Stimulated activated CD8-positive, alpha-beta memory T cell treated with anti-CD3 and anti-CD28 coated beads, Interleukin-7, amount 100 ng/mL, for 4 hours (primary cell): ENCODE measurements around the gene CDH24.

Experiments used
- DNase-seq, 2 donors: peaks; one replicate each; pipeline ENCODE4 v3.0.0-alpha.2; 2020; ENCODE audit warnings: low read depth in 2 of 2

CDH24 gene

DNA sequence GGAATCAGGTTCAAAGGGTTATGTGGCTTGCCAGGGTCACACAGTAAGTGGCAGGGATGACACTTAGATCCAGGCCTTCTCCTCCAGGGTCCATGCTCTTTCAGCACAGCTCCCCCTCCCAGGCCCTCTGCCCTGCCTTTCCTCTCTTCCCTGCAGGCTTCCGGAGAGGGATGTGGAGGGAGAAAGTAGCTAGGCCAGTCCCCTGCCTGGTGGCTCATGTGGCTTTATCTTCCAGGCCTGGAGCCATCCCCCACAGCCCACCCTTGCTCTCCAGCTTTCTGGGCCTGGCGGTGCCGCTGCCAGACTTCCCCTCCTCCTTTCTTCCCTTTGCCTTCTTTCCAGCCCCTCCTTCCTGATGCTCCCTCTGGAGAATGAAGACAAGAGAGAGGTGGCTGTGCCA lies 13.6 kb downstream of the CDH24 start:
- DNase-seq: no peak

DNA sequence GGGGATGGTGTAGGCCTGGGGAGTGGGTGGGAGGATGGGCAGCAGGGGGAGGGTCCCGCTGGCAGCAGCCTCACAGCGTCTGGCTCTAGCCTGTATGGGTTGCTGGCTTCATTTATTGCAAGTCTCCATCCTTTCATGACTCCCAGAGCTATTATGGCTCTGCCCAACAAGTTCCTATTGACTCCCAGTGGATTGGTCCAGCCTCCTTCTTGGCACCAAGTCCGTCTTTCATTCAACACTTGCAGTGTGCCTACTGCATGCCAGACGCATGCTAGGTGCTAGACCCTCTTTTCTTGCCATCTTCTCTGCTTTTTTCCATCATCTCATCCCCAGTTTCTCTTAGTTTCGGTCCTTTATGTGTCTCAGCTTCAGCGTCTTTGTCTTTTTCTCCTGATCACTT lies 14.2 kb downstream of the CDH24 start:
- DNase-seq: no peak

DNA sequence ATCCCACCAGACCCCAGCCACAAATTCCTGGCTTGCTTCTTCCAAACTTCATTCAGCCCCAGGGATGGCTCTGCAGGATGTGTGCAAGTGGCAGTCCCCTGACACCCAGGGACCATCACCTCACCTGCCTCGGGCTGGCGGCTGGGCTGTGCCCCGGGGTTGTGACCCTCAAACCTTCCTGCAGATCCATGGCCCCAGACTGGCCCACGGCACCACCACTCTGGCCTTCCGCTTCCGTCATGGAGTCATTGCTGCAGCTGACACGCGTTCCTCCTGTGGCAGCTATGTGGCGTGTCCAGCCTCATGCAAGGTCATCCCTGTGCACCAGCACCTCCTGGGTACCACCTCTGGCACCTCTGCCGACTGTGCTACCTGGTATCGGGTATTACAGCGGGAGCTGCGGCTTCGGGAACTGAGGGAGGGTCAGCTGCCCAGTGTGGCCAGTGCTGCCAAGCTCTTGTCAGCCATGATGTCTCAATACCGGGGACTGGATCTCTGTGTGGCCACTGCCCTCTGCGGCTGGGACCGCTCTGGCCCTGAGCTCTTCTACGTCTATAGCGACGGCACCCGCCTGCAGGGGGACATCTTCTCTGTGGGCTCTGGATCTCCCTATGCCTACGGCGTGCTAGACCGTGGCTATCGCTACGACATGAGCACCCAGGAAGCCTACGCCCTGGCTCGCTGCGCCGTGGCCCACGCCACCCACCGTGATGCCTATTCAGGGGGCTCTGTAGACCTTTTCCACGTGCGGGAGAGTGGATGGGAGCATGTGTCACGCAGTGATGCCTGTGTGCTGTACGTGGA lies 15.0 kb downstream of the CDH24 start, which contains the start of gene PSMB11:
TSS of gene PSMB11 (plus strand) at position 51 of the 804 bp plus-strand sequence. CDS start at position 65, 14 bp downstream.
- no peak for DNase-seq

DNA sequence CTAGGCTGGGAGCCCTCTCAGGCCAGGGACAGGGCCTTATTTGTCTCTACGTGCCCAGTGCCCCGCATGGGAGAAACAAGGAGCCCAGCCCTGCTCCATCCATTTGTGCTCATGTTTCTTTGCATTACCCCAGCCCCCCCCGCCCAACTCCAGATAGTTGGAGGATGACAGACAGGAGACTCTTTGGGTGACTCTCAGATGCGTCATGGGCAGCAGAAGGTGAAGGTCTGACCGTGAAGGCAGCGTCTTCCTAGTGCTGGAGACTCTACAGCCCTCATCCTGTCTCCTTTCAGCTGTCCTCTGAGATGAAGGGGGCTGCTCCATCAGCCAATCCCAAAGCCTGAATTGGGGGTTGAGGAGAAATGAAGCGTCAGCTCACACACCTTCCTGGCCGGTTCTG lies 15.6 kb downstream of the CDH24 start:
- no peak for DNase-seq

DNA sequence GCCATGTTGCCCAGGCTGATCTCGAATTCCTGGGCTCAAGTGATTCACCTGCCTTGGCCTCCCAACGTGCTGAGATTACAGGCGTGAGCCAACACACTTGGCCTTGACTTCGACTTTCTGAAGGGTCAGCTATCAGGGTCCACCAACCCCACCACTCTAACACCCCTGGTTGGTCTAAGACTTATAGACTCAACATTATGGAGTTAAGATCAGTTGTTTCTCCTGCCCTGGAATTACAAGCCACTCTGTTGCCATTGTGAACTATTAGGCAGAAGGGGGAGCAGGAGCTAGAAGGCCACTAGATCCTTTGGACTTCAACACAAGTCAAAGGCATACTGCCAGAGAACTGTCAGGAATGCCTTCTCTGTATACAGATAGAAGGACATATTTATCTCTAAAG lies 17.2 kb downstream of the CDH24 start:
- no peak for DNase-seq

DNA sequence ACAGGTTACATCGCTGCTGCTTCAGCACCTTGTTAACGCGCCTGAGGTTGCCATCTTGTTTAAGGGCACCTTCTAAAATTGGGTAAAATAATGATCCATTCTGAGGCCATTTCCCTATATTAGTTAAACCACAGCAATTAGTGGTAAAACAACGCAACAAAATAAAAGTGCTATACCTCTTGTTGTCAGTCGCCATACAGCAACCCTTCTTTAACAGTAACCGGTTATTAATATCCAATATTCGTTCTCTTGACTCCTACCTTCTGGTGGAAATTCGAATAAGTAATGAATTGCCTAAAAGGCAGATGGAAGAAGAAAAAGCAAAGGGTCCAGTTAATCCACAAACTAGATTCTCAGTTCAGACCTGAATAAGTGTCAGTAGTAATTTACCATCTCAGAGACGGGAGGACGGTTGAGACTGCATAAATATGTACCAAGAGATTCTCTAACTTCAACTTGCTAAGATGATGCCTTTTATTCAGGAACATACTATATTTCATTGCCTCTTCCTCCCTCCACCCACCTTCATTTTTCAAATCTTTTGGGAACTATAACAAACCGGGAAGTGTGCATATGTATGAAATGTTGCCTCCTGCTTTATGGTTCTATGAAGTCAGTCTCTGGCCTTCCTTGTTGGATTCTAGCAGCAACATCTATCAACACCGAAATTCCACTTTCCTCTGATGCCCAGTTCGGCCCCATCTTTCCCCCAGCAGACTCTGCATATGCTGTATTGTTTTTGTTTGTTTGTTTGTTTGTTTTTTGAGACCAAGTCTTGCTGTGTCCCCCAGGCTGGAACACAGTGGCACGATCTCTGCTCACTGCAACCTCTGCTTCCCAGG lies 21.8 kb downstream of the CDH24 start:
- no peak for DNase-seq

DNA sequence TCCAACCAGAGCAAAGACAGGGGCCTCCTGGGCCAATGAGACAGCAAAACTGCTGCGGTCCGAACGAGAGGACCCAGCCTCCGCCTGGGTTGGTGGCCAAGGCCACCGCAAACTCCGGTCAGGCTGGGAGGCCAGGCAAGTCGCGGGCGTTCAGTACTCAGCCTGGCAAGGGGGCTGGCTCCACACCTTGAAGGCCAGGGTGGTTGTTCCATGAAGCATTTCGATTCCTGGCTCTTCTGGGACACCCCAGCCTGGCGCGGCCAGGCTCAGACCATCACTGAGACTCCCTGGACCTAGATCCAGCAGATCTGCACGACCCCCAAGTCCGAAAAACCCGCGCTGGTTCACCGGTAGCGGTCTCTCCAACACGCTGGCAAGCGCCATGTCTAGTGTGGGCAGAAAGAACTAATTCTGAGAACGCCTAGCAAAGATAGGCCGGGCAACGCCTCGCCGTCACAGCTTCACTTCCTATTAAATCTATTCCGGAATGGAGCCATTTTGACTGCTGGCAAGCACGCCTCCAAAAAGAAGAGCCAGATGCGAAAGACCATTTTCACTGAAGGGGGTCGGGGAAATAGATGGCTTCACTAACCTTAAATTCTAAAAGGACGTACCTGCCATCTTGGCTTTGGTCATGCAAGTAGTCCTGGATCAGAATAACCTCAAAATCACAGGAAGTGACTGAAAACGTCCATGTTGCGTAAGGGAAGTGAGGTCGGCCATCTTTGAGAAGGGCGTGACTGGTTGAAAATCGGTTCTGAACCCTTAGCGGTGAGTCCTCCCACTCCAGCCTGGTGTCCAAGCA lies 22.6 kb downstream of the CDH24 start, which contains the start of gene PSMB5:
TSS of gene PSMB5 (minus strand) at position 403 of the 805 bp plus-strand sequence. CDS start at position 384, 19 bp downstream.
- peak; percentile 81 to 89 for DNase-seq

DNA sequence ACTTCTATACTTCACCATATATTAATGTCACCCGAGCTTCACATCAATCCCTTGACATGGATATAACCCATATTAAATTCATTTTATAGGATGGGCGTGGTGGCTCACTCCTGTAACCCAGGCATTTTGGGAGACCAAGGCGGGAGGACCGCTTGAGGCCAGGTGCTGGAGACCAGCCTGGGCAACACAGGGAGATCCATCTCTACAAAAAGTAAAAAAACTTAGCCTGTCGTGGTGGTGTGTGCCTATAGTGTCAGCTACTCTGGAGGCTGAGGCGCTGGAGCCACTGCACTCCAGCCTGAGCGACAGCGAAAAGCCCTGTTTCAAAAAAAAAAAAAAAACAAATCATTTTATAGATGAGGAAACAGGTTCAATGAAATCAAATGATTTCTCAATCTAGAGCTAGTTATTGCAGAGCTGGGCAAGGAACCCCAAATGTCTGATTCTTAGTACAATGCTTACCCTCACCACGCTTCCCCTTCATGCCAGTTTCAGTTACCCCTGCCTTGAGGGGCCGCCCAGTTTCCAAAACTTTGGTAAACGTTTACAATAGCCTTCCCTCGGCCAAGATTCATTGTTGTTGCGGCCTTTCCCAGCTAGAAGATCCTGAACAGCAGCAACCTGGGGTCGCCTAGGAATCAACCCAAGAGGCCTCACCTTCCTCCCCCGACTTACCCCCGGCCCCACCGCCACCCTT lies 23.4 kb downstream of the CDH24 start:
- no peak for DNase-seq

DNA sequence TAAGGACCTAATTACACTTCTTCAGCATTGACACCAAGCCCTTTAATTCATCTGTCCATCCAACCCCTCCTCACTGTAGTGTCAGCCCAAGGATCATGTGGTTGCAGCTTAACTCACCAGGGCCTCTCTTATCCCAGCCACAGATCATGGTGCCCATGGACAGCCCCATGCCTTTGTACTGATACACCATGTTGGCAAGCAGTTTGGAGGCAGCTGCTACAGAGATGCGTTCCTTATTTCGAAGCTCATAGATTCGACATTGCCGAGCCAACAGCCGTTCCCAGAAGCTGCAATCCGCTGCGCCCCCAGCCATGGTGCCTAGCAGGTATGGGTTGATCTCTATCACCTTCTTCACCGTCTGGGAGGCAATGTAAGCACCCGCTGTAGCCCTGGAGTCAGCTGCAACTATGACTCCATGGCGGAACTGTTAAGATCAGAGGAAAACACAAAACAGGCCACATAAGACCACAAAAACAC lies 24.0 kb downstream of the CDH24 start:
- DNase-seq: no peak

DNA sequence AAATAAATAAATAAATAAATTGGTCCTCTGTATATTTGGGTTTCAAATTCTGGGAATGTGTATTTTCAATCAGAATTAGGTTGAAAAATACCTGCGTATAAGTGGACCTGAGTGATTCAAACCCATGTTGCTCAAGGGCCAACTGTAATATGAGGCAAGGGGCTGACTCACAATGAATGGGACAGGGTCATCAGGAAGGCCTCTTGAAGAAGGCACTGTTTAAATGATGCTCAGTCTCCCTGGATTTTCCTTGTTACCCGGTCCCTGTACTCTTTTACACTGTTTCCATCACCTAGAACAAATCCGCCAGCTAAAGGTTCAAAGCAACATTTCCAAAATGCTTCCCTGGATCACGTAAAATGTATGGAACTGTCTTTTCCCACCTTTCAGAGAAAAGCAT lies 26.4 kb downstream of the CDH24 start:
- DNase-seq: no peak

DNA sequence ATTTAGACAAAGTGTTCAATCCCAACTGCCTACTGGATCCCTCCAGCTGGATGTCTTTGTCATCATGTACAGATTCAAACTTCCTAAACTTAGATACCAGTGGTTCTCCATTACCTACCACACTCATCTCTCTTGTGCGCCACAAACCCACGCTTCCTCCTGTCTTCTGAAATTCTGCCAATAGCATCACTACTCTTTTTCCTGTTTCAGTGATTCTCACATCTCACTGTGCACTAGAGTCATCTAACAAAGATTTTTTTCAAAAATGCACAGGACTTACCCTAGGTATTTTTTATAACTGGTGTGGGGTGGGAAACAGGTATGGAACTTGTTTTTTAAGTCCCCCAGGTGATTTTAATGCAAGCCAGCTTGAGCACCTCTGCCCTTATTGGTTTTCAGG lies 28.5 kb downstream of the CDH24 start:
- DNase-seq: no peak

DNA sequence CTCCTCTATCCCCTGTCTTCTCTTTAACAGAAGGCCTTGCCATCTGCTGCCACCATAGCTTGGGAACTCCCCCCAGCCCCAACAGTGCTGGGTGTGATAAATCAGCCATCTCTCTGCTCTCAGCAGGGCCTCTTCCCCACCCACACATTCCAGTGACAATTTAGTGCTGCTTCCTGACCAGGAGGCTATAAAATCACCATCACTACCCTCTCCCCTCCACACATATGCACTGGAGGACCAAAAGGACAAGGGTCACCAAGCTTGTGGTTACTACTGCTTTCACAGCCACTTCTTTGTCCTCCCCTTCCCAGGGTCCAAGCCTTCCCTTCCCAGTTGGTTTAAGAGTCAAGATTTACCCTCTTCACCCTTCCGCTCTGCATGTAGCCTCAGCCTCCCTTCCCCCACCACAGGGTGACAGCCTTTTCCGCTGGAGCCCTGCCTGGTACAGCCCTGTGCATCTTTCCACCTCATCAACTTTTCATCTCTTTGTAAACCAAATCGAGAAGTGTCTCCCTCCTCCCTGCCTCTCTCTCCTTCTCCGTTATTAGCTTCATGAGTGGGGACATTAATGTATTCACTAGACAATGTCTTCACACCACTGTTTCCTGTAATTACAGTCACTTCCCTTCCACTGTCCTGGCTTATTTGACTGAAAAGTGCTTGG lies 32.0 kb downstream of the CDH24 start:
- DNase-seq: no peak

DNA sequence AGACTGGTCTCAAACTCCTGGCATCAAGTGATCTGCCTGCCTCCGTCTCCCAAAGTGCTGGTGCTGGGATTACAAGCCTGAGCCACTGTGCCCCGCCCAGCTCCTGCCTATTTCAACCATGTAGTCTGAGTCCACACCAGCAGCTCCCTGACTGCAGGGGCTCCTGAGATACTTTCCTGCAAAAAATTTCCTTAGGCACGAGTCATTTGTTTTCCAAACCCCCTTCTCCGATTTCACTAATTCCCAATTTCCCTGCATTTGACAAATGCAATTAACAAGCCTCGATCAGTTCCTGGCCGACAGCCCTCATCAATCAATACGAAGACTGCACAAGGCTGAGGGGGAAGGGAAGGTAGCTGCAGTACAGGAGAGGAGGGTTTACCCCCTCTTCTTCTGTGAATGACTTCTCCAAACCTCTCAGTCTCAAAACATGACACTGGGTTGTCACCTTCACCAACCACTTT lies 32.7 kb downstream of the CDH24 start:
- DNase-seq: no peak

DNA sequence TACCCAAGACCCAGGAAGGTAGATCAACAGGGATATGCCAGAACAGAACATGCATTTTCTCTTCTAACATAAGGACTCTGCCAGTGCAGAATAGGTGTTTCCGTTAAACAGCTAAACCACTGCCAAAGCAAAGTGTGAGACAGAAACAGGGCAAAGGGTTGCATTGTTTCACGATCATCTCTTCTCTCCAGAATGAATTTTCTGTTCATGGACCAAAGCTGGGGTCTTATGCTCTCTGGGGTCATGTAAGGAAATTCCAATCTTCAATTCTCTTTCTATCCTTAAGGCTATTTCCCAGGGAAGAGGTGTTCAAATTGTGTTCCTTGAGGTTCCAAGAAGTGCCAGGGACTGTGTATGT lies 33.5 kb downstream of the CDH24 start:
- DNase-seq: no peak

DNA sequence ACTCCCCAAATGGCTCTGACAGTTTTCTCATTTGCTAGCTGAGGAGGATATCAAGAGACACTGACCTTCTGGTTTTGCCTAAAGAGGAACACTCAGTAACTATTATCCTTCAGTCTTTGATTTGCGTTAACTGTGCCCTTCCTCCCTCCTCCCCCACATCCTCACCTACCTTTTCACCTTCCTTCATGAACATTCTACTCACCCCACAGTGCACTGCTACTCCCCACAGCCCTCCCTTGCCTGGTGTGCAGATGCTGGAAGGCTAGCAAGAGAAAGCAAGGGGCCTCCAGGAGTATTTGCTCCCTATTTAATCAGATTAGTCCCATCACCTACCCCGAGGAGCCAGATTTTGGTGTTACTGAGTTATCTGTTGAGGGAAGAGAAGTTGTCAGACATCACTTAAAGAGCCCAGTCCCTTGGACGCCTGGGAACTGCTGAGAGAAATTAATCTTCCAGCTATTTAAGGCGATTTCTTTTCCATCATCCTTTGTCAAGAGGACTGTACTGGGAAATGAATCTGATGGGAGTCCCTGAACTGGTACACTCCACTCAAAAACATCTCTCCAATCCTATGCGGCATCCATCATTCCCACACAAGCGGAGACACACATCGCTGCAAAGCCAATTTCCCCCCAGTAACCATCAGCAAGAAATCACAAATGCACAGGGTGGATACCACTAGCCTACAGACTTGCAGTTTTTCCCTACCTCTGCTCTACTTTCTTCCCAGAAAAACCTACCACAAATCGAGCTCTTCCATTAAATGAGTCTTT lies 34.1 kb downstream of the CDH24 start:
- no peak for DNase-seq

DNA sequence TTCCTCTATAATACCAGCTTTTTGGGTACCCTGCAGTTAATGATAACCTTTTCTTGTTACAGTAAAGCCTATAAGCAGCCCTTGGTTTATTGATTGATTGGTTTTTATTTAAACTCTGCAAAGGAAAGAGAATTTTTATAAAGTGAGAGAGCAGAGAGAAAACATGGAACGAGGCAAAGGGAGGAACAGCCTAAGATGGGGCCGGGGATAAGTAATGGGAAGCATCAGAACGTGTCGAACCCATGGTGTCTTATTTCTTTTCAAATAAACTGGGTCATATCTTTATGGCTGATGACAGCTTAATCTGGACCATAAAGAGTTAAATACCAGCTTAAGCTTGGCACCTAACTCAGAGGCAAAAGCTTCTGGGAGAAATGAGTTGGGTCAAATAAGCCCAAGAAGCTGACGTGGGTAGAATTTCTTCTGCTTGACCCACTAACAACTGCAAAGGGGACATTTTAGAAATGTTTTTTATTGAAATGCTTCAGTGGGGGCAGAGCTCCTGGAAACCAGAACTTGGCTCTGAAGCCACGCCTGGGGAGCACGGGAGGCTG lies 35.4 kb downstream of the CDH24 start:
- no peak for DNase-seq

DNA sequence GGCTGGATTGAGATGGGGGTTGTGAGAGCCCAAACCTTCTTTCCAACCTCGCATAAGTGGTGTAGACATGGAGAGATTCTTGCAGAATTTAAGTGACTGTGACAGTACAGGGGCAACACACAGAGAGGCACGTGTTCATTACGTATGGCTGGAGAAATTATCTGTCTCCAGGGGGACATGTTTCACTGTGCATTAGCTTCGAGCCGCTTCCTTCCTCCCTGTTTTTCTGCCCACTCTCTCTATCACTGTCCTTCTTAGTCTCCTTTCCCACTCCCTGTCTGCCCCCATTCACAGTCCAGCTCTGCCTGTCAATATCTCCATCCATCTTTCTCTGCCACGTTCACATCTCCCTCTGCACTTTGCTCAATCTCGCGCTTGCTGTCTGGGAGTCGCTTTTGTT lies 35.9 kb downstream of the CDH24 start:
- no peak for DNase-seq

DNA sequence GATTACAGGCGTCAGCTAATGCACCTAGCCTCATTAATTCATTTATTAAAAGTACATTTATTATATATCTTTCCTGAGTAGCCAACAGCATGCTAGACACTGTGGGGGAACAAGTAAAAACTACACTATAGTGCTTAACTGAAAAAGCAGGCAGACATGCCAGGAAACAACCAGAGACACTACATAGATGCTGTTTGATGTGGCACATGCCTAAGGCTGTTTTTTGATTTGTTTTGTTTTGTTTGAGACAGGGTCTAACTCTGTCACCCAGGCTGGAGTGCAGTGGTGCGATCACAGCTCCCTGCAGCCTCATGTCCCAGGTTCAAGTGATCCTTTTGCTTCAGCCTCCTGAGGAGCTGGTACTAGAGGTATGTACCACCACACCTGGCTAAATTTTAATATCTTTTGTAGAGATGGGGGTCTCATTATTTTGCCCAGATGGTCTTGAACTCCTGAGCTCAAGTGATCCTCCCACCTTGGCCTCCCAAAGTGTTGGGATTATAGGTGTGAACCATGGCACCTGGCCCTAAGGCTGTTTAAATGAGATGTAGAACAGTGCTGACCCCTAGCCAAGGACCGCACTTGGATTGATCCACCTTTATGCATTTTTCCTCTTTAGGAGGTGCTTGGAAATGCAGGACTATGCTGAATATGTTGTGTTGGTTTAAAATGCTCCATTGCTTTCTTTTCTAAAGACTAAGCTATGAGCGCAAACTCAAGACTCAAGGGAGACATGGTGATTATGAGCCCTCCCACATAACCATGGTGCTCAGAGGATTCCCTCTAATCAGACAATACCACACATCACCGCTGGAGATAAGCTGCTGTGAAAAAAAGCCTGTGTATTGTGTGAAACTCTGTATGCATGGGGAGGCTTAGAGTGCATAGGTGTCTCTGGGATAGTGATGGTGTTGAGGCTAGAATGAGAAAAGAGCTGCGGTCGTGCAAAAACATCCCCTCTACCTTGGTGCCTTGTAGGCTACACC lies 36.9 kb downstream of the CDH24 start:
- no peak for DNase-seq
